Fibroblast of lung (primary cell): Measurements from ENCODE around the gene USP12. TPM values are rescaled to one million over a fixed set of nuclear protein-coding genes. Genes with fewer than 3 reads are reported as not detected.

Experiments used
- DNase-seq, 2 donors: peaks; one replicate each; pipeline versions ENCODE4 v3.0.0 to v3.0.0-alpha.2; 2010; ENCODE audit warnings: low read depth in 2 of 2
- H2AFZ ChIP-seq: 2 replicates; pipeline ENCODE4 v1.5.1; 2012; ENCODE audit warnings: low read length, control low read depth, inconsistent platforms
- H3K27ac ChIP-seq: 2 replicates; pipeline ENCODE4 v1.5.1; 2011; ENCODE audit warnings: low read length, control low read depth; ENCODE audit not compliant: insufficient read depth
- H3K27me3 ChIP-seq: 2 replicates; pipeline ENCODE4 v1.5.1; 2011; ENCODE audit warnings: mild to moderate bottlenecking, low read length; ENCODE audit not compliant: control insufficient read depth, insufficient read depth
- H3K36me3 ChIP-seq: 2 replicates; pipeline ENCODE4 v1.5.1; 2011; ENCODE audit warnings: low read length; ENCODE audit not compliant: control insufficient read depth, insufficient read depth
- H3K4me1 ChIP-seq: 2 replicates; pipeline ENCODE4 v1.5.1; 2011; ENCODE audit warnings: low read length; ENCODE audit not compliant: control insufficient read depth, insufficient read depth; ENCODE audit errors: extremely low read depth
- H3K4me2 ChIP-seq: 2 replicates; pipeline ENCODE4 v1.5.1; 2011; ENCODE audit warnings: low read length, control low read depth; ENCODE audit not compliant: insufficient read depth; ENCODE audit errors: extremely low read depth
- H3K4me3 ChIP-seq, 4 experiments: fragments of 200-600 bp in 1 of 4; sonication (generic) in 1 of 4; replicated peaks in 1 of 4; 2 replicates each; pipeline ENCODE4 v1.5.1; 2011 to 2016; ENCODE audit warnings: low read length in 4 of 4, low read depth in 3 of 4, mild to moderate bottlenecking in 3 of 4, control low read depth in 2 of 4, inconsistent platforms in 1 of 4, mixed read lengths in 1 of 4; ENCODE audit not compliant: insufficient read depth in 1 of 4; ENCODE audit errors: control extremely low read depth in 1 of 4
- H3K79me2 ChIP-seq: 2 replicates; pipeline ENCODE4 v1.5.1; 2012; ENCODE audit warnings: mild to moderate bottlenecking, low read length, inconsistent platforms; ENCODE audit not compliant: control insufficient read depth, insufficient read depth
- H3K9ac ChIP-seq: 2 replicates; pipeline ENCODE4 v1.5.1; 2011; ENCODE audit warnings: mild to moderate bottlenecking, low read length, control low read depth; ENCODE audit not compliant: insufficient read depth
- H3K9me3 ChIP-seq: 2 replicates; pipeline ENCODE4 v1.5.1; 2012; ENCODE audit warnings: low read depth, low read length; ENCODE audit not compliant: control insufficient read depth, insufficient read depth
- H4K20me1 ChIP-seq: 2 replicates; pipeline ENCODE4 v1.5.1; 2011; ENCODE audit warnings: low read length; ENCODE audit not compliant: control insufficient read depth, insufficient read depth; ENCODE audit errors: extremely low read depth
- CTCF ChIP-seq, 2 donors: IDR thresholded peaks in 1 of 2; conservative IDR thresholded peaks in 1 of 2; 1 replicate in 1 of 2; 2 replicates in 1 of 2; pipeline ENCODE4 v1.5.1; 2011 to 2012; ENCODE audit warnings: low read length in 2 of 2, control low read depth in 1 of 2, inconsistent platforms in 1 of 2, low read depth in 1 of 2, mild to moderate bottlenecking in 1 of 2
- EZH2 ChIP-seq: IDR thresholded peaks from 2 replicates; pipeline ENCODE4 v1.5.1; 2012; ENCODE audit warnings: low read length, control low read depth, mild to moderate bottlenecking; ENCODE audit errors: missing control alignments
- polyA plus RNA-seq, 2 donors: library from polyadenylated mRNA; depleted of rRNA in 1 of 2; stranded (reverse) in 1 of 2; unstranded in 1 of 2; fragments of >200 nt; gene quantifications; 2 replicates each; pipeline ENCODE4 v1.2.1, GENCODE V29; 2011 to 2012; ENCODE audit warnings: missing spikeins in 1 of 2
- total RNA-seq: library from RNA; depleted of rRNA; stranded (reverse); fragments of >200 nt; gene quantifications from 2 replicates; pipeline ENCODE4 v1.2.1, GENCODE V29; 2014

Gene USP12
- total and polyA plus RNA-seq, 2 donors (not counting 1 experiment from before 2014, with no cell fraction given) = 17.3 to 36.3 TPM

- no peaks in the 10 kb centered on the region for H3K4me1 ChIP-seq
- no peak overlapping the region for H3K27ac ChIP-seq
- H2AFZ ChIP-seq = no peak overlapping the region
- H3K36me3 ChIP-seq = no peaks in the 10 kb centered on the region
- H3K9ac ChIP-seq = no peak overlapping the region
- TF ChIP-seq EZH2 = no peak
- no peak for TF ChIP-seq CTCF (conservative IDR thresholded peaks at IDR 0.05 in 1 of 2, IDR thresholded peaks at IDR 0.05 in 1 of 2; ENCODE audit: low read depth in 1 of 2, low read length in 2 of 2)
- H4K20me1 ChIP-seq = no peaks in the 10 kb centered on the region
- DNase-seq = no peak
- H3K4me2 ChIP-seq = no peak overlapping the region
- no peaks in the 10 kb centered on the region for H3K9me3 ChIP-seq
- H3K79me2 ChIP-seq = no peaks in the 10 kb centered on the region
- no peaks in the 10 kb centered on the region for H3K27me3 ChIP-seq
- H3K4me3 ChIP-seq = no peak overlapping the region
These were observed 126.6 kb downstream of the USP12 start for GRCh38 chr13:27044837-27045570.

- Histone ChIP-seq H3K9me3 (no peaks in the 10 kb centered on the region), H3K27ac (peak overlapping the region; percentile 68), H3K27me3 (no peaks in the 10 kb centered on the region), H3K79me2 (no peaks in the 10 kb centered on the region), H2AFZ (no peak overlapping the region), H3K4me3 (no peak overlapping the region), H3K4me1 (peaks cover 2% of the 10 kb centered on the region), H3K9ac (no peak overlapping the region), H3K4me2 (peak overlapping the region; percentile 2), H4K20me1 (no peaks in the 10 kb centered on the region), H3K36me3 (no peaks in the 10 kb centered on the region)
- TF ChIP-seq CTCF (conservative IDR thresholded peaks at IDR 0.05 in 1 of 2, IDR thresholded peaks at IDR 0.05 in 1 of 2; ENCODE audit: low read depth in 1 of 2, low read length in 2 of 2) (no peak), EZH2 (no peak)
- peak; percentile 96 to 97 for DNase-seq
These were observed 128.6 kb downstream of the USP12 start for GRCh38 chr13:27043013-27043412.

GRCh38 chr13:27041341-27041740 lies 130.3 kb downstream of the USP12 start:
- Histone ChIP-seq H4K20me1 (no peaks in the 10 kb centered on the region), H3K36me3 (no peaks in the 10 kb centered on the region), H3K4me3 (no peak overlapping the region), H3K9ac (no peak overlapping the region), H3K27me3 (no peaks in the 10 kb centered on the region), H3K9me3 (no peaks in the 10 kb centered on the region), H3K4me1 (peaks cover 12% of the 10 kb centered on the region), H3K4me2 (no peak overlapping the region), H2AFZ (no peak overlapping the region), H3K79me2 (no peaks in the 10 kb centered on the region), H3K27ac (no peak overlapping the region)
- TF ChIP-seq EZH2 = no peak
- no peak for TF ChIP-seq CTCF (conservative IDR thresholded peaks at IDR 0.05 in 1 of 2, IDR thresholded peaks at IDR 0.05 in 1 of 2; ENCODE audit: low read depth in 1 of 2, low read length in 2 of 2)
- DNase-seq = no peak
